HG03460 (cell line): ENCODE data around the gene DAP3.
"Not testable (repeated sequence)": the region's sequence is repeated elsewhere in the genome, so short reads cannot be mapped to it uniquely, and the experiment has no call there.

ENCODE experiments used
- ATAC-seq: cut with Tn5 transposase; IDR thresholded peaks from one replicate; pipeline ENCODE4 v1.9.1; 2021; ENCODE audit not compliant: unreplicated experiment

DAP3 gene

DNA sequence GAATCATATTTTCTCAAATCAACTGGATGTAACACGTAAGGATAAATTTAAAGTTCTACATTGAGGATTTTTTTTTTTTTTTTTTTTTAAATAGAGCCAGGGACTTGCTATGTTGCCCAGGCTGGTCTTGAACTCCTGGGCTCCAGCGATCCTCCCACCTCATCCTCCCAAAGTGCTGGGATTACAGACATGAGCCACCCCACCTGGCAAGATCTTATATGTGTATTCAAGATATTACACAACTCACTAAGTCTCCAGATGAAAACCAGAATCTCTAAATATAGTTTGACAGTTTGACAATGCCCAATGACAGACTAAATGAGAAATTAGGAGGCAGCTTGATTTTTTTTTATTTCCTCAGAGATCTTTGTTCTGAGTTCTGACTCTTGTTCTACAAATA, 7.1 kb upstream of the DAP3 start:
- no peak for ATAC-seq

GRCh38 chr1:155687705-155688323, 1.1 kb upstream of the DAP3 start:
- ATAC-seq, result peak; percentile 26

DNA sequence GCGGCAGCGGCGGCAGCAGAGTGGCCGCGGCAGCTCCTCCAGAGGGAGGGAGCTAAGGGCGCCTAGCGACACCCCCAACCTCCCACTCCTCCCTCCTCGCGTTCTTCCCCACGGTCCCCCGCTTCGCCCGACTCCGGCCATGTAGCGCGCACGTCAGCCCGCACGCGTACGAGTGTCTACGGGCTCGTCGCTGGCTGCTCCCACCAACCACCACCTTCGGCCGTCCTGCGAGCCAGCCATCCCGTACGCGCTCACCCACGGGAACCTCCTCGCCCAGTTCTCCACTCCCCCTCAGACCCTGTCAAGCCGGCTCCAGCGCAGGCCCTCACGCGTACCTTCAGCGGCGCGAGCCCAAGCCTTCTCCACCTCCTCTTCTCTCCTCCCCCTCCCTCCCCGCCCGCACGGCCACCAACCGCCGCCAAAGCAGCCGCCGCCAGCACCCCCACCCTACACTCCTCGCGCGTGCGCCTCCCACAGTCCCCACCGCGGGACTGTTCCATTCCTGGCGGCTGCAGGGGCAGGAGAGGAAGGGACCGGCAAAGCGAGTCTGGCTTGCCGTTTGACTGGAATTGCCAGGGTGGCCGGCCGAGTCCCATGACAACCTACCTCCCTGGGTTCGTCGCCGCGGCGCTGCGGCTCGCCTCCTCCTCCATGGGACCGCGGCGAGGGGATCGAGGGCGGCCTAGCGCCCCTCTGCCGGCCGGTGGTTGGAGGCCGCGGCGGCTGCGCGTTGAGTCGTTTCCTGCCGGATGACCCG, 389 bp upstream of the DAP3 start, which contains the start of gene YY1AP1:
TSS of gene YY1AP1 (minus strand) at position 451 of the 757 bp plus-strand sequence. CDS start 8,338 bp downstream, outside the sequence.
- ATAC-seq, result peak; percentile 75

DNA sequence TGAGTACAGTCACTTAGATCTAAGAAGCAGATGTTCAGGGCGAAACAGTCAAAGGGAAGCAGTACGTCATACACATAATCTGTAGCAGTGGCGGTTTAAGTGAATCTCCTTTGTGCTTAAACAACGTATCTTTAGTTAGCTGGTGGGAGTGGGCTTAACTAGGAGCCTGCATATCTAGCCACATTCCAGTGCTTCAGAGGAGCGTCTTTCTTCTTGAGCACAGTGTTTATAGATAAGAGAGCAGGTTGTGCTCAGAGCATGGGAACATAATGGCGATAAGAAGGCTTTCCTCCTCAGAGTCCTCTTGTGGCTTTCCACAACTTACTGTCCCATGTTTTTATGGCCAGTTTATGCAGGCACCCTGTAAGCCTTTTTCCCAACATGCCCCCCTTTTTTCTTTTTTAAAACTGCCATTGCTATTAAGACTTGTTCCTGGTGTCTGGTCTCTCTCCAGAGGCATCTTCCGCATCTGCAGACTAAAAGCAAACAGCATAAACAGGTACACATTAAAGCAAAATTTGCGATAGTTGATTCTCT, 3.2 kb downstream of the DAP3 start:
- no peak for ATAC-seq

DNA sequence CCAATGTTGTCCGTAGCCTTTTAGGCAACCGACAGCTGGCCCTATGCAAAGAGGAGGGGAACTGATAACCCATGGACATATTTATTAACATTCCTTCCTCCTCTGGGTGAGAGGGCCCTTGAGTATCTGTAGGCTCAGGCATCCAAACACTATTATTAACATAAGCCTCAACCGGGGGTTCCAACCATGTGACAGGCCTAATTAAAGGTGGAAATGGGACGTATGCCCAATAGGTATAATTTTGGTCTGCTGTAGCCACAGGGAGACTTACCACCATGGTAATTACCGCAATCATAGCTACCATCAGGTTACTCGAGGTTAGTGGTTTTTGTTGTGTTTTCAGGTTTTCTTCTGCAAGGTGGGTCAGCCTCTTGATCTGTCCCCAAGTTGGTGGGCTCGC, 5.3 kb downstream of the DAP3 start:
- no peak for ATAC-seq

- ATAC-seq, result no peak
Measured at GRCh38 chr1:155695072-155695471, 6.2 kb downstream of the DAP3 start.

DNA sequence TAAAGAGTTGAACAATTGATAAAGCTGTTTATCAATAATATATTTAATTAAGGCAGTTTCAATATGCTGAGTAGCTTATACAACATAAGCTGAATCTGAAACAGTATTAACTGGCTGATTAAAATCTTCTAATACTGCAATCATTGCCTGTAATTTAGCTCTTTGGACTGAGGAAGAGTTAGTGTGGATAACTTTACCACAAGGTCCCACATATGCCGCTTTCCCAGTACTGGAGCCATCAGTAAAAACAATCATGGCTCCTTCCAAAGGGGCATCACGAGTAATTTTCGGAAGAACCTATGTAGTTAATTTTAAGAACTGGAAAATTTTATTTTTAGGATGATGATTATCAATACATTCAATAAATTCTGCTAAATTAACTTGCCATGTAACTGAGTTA, 6.7 kb downstream of the DAP3 start:
- ATAC-seq, result no peak

- no peak for ATAC-seq
Measured at GRCh38 chr1:155696524-155696923, 7.6 kb downstream of the DAP3 start.

GRCh38 chr1:155697046-155697445, 8.2 kb downstream of the DAP3 start:
- no peak for ATAC-seq

DNA sequence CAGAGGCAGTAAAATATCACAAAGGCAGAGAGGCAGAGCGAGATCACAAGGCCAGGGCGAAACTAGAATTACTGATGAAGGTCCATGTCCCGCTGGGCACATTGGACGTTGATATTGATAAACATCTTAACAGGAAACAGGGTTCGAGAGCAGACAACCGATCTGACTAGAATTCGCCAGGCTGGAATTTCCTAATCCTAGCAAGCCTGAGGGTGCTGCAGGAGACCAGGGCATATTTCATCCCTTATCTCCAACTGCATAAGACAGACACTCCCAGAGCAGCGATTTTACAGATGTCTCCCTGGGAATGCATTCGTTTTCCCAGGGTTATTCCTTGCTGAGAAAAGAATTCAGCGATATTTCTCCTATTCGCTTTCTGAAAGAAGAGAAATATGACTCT, 8.7 kb downstream of the DAP3 start:
- not testable (repeated sequence) for ATAC-seq

GRCh38 chr1:155698382-155699038, 9.6 kb downstream of the DAP3 start:
- no peak for ATAC-seq

GRCh38 chr1:155699062-155699461, 10.2 kb downstream of the DAP3 start:
- ATAC-seq, result not testable (repeated sequence)

GRCh38 chr1:155701675-155702074, 12.8 kb downstream of the DAP3 start:
- not testable (repeated sequence) for ATAC-seq

DNA sequence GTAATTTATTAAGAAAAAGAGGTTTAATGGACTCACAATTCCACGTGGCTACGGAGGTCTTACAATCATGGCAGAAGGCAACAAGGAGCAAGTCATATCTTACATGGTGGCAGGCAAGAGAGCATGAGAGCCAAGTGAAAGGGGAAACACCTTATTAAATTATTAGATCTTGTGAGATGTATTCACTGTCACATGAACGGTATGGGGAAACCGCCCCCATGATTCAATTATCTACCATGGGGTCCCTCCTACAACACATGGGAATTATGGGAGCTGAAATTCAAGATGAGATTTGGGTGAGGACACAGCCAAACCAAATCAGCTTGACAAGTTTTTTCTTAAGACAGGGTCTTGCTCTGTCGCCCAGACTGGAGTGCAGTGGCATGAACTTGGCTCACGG, 14.3 kb downstream of the DAP3 start:
- ATAC-seq, result no peak

DNA sequence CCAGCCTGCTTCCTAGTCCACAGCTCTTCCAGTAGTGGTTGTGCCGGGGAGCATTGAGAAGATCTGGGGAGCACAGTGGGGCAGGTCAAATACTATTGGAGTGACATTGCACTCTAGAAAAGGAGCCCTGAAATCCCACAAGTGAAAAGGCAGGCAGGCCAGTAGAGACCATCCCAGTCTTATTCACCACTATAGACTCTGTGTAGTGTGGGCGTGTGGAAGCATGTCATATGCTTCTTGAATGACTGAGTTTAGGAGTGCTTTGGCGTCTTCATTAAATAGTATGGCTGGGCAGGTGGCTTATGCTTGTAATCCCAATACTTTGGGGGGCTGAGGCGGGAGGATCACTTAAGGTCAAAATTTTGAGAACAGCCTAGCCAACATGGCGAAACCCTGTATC, 15.5 kb downstream of the DAP3 start:
- not testable (repeated sequence) for ATAC-seq

DNA sequence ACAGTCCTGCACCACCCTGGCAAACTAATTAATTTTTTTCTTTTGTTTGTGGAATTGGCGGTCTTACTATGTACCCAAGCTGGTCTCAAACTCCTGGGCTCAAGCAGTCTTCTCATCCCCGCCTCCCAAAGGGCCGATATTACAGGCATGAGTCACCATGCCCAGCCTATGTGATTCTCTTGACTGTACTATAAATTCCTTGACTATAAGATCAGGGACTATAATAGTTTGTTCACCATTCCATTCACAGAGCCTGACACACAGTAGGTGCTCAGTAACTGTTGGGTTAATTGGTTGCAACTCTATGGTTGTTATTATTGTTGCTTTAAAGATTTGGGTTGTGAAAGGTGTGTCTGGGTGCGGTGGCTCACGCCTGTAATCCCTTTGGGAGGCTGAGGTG, 17.2 kb downstream of the DAP3 start:
- ATAC-seq, result no peak

DNA sequence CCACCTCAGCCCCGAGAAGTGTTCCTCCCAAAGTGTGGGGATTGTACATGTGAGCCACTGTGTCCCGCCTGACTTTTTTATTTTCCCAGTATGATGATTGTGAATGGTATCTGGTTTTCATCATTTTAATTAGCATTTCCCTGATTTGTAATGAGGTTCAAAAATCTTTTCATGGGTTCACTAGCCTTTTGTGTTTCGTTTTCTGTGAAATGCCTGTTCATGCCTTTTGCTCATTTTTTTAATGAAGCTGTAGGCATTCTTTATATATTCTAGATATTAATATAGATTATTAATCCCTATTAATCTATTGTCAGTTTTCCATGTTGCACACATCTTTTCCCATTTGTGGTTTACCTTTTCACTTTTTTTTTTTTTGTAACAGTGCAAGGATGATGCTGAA, 20.5 kb downstream of the DAP3 start:
- no peak for ATAC-seq

DNA sequence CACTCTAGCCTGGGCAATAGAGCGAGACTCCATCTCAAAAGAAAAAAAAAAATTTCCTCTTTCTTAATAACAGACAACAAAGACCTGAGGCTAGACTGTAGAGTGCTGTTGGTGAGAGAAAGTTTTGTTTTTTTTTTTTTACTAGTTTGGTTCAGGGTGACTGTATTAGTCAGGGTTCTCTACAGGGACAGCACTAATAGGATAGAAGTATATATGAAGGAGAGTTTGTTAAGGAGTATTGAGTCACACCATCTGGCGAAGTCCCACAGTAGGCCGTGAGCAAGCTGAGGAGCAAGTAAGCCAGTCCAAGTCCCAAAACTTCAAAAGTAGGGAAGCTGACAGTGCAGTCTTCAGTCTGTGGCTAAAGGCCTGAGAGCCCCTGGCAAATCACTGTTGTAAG, 22.6 kb downstream of the DAP3 start:
- not testable (repeated sequence) for ATAC-seq

DNA sequence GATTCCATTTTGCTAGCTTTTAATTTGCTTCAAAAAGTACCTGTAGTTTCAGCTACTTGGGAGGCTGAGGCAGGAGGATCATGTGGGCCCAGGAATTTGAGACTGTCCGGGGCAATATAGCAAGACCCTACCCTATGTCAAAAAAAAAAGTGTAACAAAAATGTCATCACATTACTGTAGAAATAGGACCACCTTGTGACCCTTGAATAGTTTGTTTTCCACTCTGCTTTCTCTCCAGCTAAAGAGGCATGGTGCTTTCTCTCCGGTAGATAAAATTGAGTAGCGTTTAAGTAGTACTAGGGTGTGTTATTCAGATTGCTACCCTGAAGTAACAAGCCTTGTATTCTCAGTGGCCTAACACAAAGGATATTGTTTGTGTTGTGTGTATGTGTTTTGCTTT, 23.7 kb downstream of the DAP3 start:
- ATAC-seq, result not testable (repeated sequence)

DNA sequence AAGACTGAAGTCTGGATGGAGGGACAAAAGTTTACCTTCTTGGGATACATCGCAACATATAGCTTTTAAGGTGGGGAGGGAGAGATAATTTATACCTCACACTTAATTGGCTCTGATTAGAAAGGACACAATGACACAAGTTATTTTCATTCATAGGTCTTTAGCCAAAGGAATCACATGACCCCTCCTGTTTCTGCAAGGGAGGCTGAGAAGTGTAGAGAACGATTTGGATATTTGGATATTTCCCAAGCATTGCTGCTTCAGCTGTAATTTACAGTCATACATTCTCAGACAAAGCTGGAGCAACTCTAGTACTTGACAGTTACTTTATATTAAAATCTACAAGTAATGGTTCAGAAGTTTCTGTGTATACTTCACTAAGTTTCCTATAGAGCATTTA, 24.2 kb downstream of the DAP3 start:
- no peak for ATAC-seq

GRCh38 chr1:155715056-155715455, 26.2 kb downstream of the DAP3 start:
- ATAC-seq, result not testable (repeated sequence)

DNA sequence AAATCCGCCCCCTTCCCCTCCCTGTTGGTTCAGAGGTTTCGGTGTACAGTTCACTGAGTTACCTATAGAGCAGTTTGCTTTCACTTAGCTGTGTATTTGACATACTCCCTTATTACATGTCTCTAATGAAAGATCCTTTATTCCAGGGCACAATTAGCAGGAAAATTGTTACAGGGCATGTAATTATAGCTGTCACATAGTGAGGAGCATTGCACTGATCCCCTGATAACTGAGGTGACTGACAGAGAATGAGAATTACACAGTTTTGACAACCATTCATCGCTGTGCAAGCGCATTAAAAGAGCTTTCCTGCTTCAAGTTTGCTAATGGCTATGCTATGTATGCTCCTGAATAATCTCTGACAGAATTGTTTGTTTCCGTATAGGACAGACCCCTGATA, 26.9 kb downstream of the DAP3 start:
- ATAC-seq, result no peak
